Neural cell (in vitro differentiated cells): Measurements from ENCODE around the gene ITGB3. TPM values are rescaled to one million over a fixed set of nuclear protein-coding genes. Genes with fewer than 3 reads are reported as not detected.

ENCODE experiments used
- H2AFZ ChIP-seq: fragments of 200-600, 300-800 bp; sonication (generic), shearing (Covaris generic); 2 replicates; pipeline ENCODE4 v1.6.0; 2014; ENCODE audit warnings: low read depth, mild to moderate bottlenecking, antibody characterized with exemption, low read length, moderate library complexity
- H3F3A ChIP-seq: fragments of 200-600 bp; shearing (Covaris generic); 2 replicates; pipeline ENCODE4 v1.6.1; 2016; ENCODE audit warnings: mild to moderate bottlenecking, moderate library complexity, mixed read lengths, antibody characterized with exemption, low read length; ENCODE audit not compliant: insufficient read depth, poor library complexity, severe bottlenecking
- H3K27ac ChIP-seq: fragments of 200-600, 300-800 bp; sonication (generic), shearing (Covaris generic); 2 replicates; pipeline ENCODE4 v1.5.1; 2014; ENCODE audit warnings: mild to moderate bottlenecking, low read length, moderate library complexity
- H3K27me3 ChIP-seq: fragments of 300-800, 200-600 bp; sonication (generic), shearing (Covaris generic); 2 replicates; pipeline ENCODE4 v1.6.0; 2014; ENCODE audit warnings: mild to moderate bottlenecking, low read depth, low read length, moderate library complexity; ENCODE audit not compliant: insufficient read depth
- H3K36me3 ChIP-seq: fragments of 300-800, 200-600 bp; sonication (generic), shearing (Covaris generic); 2 replicates; pipeline ENCODE4 v1.5.1; 2014; ENCODE audit warnings: mild to moderate bottlenecking, antibody characterized with exemption, low read length, moderate library complexity; ENCODE audit not compliant: insufficient read depth
- H3K4me2 ChIP-seq: fragments of 300-800, 200-600 bp; sonication (generic), shearing (Covaris generic); 2 replicates; pipeline ENCODE4 v1.6.0; 2014; ENCODE audit warnings: mild to moderate bottlenecking, low read length
- H3K4me3 ChIP-seq: fragments of 300-800, 200-600 bp; sonication (generic), shearing (Covaris generic); 2 replicates; pipeline ENCODE4 v1.5.1; 2014; ENCODE audit warnings: mild to moderate bottlenecking, low read length, moderate library complexity
- H3K79me2 ChIP-seq: fragments of 200-600 bp; shearing (Covaris generic); replicated peaks from 2 replicates; pipeline ENCODE4 v1.6.0; 2014; ENCODE audit warnings: mild to moderate bottlenecking, low read length, moderate library complexity; ENCODE audit not compliant: insufficient read depth
- H3K9ac ChIP-seq: fragments of 300-800, 200-600 bp; sonication (generic), shearing (Covaris generic); 2 replicates; pipeline ENCODE4 v1.6.1; 2016; ENCODE audit warnings: mild to moderate bottlenecking, low read length, mixed read lengths
- H3K9me2 ChIP-seq: fragments of 200-600 bp; shearing (Covaris generic); 2 replicates; pipeline ENCODE4 v1.6.1; 2016; ENCODE audit warnings: mild to moderate bottlenecking, low read length, mixed read lengths; ENCODE audit not compliant: insufficient read depth
- H3K9me3 ChIP-seq: fragments of 200-600, 300-800 bp; sonication (generic), shearing (Covaris generic); 2 replicates; pipeline ENCODE4 v1.6.1; 2016; ENCODE audit warnings: mild to moderate bottlenecking, mixed run types, low read length, moderate library complexity, mixed read lengths
- H4K20me1 ChIP-seq: fragments of 200-600 bp; shearing (Covaris generic); 2 replicates; pipeline ENCODE4 v1.6.1; 2016; ENCODE audit warnings: mild to moderate bottlenecking, mixed run types; ENCODE audit not compliant: insufficient read depth
- CTCF ChIP-seq: fragments of 450-650 bp; IDR thresholded peaks from 2 replicates; pipeline ENCODE4 v1.5.1; 2014; ENCODE audit warnings: antibody characterized with exemption, mild to moderate bottlenecking, moderate library complexity; ENCODE audit not compliant: poor library complexity, severe bottlenecking
- EP300 ChIP-seq: fragments of 450-650 bp; conservative IDR thresholded peaks from 2 replicates; pipeline ENCODE4 v1.6.1; 2014; ENCODE audit warnings: antibody characterized with exemption, mild to moderate bottlenecking, moderate library complexity; ENCODE audit not compliant: poor library complexity, severe bottlenecking
- EZH2 ChIP-seq: fragments of 200-600, 300-800 bp; shearing (Covaris generic), sonication (generic); IDR thresholded peaks from 2 replicates; pipeline ENCODE4 v1.6.1; 2014; ENCODE audit warnings: antibody characterized with exemption, low read length, borderline replicate concordance, mild to moderate bottlenecking; ENCODE audit not compliant: insufficient read depth, poor library complexity, severe bottlenecking
- MXI1 ChIP-seq: fragments of 450-650 bp; conservative IDR thresholded peaks from 2 replicates; pipeline ENCODE4 v1.6.1; 2014; ENCODE audit warnings: antibody characterized with exemption, mild to moderate bottlenecking; ENCODE audit not compliant: poor library complexity, severe bottlenecking
- POLR2AphosphoS5 ChIP-seq: IDR thresholded peaks from 2 replicates; pipeline ENCODE4 v1.6.1; 2012
- RAD21 ChIP-seq: fragments of 450-650 bp; conservative IDR thresholded peaks from 2 replicates; pipeline ENCODE4 v1.6.1; 2014; ENCODE audit warnings: antibody characterized with exemption, mild to moderate bottlenecking, moderate library complexity
- REST ChIP-seq: IDR thresholded peaks from 2 replicates; pipeline ENCODE4 v1.6.1; 2012; ENCODE audit warnings: borderline replicate concordance
- SMC3 ChIP-seq: fragments of 450-650 bp; conservative IDR thresholded peaks from 2 replicates; pipeline ENCODE4 v1.6.1; 2014; ENCODE audit warnings: antibody characterized with exemption, mild to moderate bottlenecking, moderate library complexity; ENCODE audit not compliant: poor library complexity
- TAF1 ChIP-seq: IDR thresholded peaks from 2 replicates; pipeline ENCODE4 v1.6.1; 2012; ENCODE audit warnings: low read depth
- polyA plus RNA-seq: library from polyadenylated mRNA; depleted of rRNA; stranded (reverse); fragments of >200 nt; gene quantifications from 2 replicates; pipeline ENCODE4 v1.2.3, GENCODE V29; 2014

ITGB3 gene
- polyA plus RNA-seq, 1 donor from 2014 or later = not detected

GRCh38 chr17:47315451-47316266, 62.0 kb downstream of the ITGB3 start:
- Histone ChIP-seq H3F3A (no peaks in the 10 kb centered on the region), H3K79me2 (no peaks in the 10 kb centered on the region), H3K9ac (no peak overlapping the region), H4K20me1 (no peaks in the 10 kb centered on the region), H3K9me3 (no peaks in the 10 kb centered on the region), H3K27me3 (no peaks in the 10 kb centered on the region), H2AFZ (peak overlapping the region; percentile 5), H3K4me2 (no peak overlapping the region), H3K4me3 (no peak overlapping the region), H3K27ac (no peak overlapping the region), H3K9me2 (no peaks in the 10 kb centered on the region), H3K36me3 (no peaks in the 10 kb centered on the region)
- TF ChIP-seq POLR2AphosphoS5 (no peak), RAD21 (peak; percentile 87), CTCF (peak; percentile 87), SMC3 (peak; percentile 86)

- Histone ChIP-seq H3K4me3 (no peak overlapping the region), H3K79me2 (no peaks in the 10 kb centered on the region), H3K9ac (no peak overlapping the region), H2AFZ (no peak overlapping the region), H3K9me3 (no peaks in the 10 kb centered on the region), H3K9me2 (no peaks in the 10 kb centered on the region), H4K20me1 (no peaks in the 10 kb centered on the region), H3F3A (no peaks in the 10 kb centered on the region), H3K27me3 (no peaks in the 10 kb centered on the region), H3K27ac (no peak overlapping the region), H3K36me3 (no peaks in the 10 kb centered on the region), H3K4me2 (no peak overlapping the region)
- TF ChIP-seq TAF1 (no peak), RAD21 (no peak), SMC3 (no peak), EP300 (no peak), CTCF (no peak), EZH2 (no peak), MXI1 (no peak), POLR2AphosphoS5 (no peak)
These were observed 62.7 kb downstream of the ITGB3 start for GRCh38 chr17:47316311-47316710.

GRCh38 chr17:47317119-47317518, 63.5 kb downstream of the ITGB3 start:
- Histone ChIP-seq H4K20me1 (no peaks in the 10 kb centered on the region), H3K9me2 (no peaks in the 10 kb centered on the region), H3K9ac (no peak overlapping the region), H3K27ac (no peak overlapping the region), H3K9me3 (no peaks in the 10 kb centered on the region), H3K4me3 (no peak overlapping the region), H3K4me2 (no peak overlapping the region), H3K79me2 (no peaks in the 10 kb centered on the region), H3K27me3 (no peaks in the 10 kb centered on the region), H3F3A (no peaks in the 10 kb centered on the region), H3K36me3 (no peaks in the 10 kb centered on the region), H2AFZ (no peak overlapping the region)
- TF ChIP-seq CTCF (no peak), REST (no peak), POLR2AphosphoS5 (no peak), SMC3 (no peak), RAD21 (no peak), TAF1 (no peak)
